DOHH2 (cell line): ENCODE measurements around the gene LTB.

ENCODE experiments used
- CTCF ChIP-seq: fragments of 200-600 bp; sonication (generic); IDR thresholded peaks from one replicate; pipeline ENCODE4 v1.5.1; 2014; ENCODE audit warnings: antibody characterized with exemption, mild to moderate bottlenecking, low read depth, low read length; ENCODE audit not compliant: poor library complexity, severe bottlenecking
- EZH2phosphoT487 ChIP-seq: fragments of 200-600 bp; sonication (generic); IDR thresholded peaks from 2 replicates; pipeline ENCODE4 v1.6.1; 2017; ENCODE audit warnings: borderline replicate concordance, mild to moderate bottlenecking, antibody characterized with exemption, low read length, moderate library complexity, mixed read lengths

- TF ChIP-seq CTCF (no peak), EZH2phosphoT487 (no peak)
Measured at GRCh38 chr6:31586008-31586407, 3.8 kb upstream of the LTB start, which contains the start of gene LST1.
